Fibroblast of the aortic adventitia (primary cell): Measurements from ENCODE around the gene HAL. TPM values are rescaled to one million over a fixed set of nuclear protein-coding genes. Genes with fewer than 3 reads are reported as not detected.
"Not testable (repeated sequence)": the region's sequence is repeated elsewhere in the genome, so short reads cannot be mapped to it uniquely, and the experiment has no call there.

Source experiments
- DNase-seq: peaks from one replicate; pipeline ENCODE4 v3.0.0-alpha.2; 2010; ENCODE audit warnings: low read depth
- H3K4me3 ChIP-seq: 2 replicates; pipeline ENCODE4 v1.5.1; 2011; ENCODE audit warnings: low read depth, mild to moderate bottlenecking, control low read depth, low read length, moderate library complexity
- CTCF ChIP-seq: IDR thresholded peaks from 2 replicates; pipeline ENCODE4 v1.5.1; 2011; ENCODE audit warnings: mild to moderate bottlenecking, low read length, control low read depth, inconsistent platforms; ENCODE audit not compliant: insufficient read depth
- total RNA-seq: library from RNA; depleted of rRNA; stranded (reverse); fragments of >200 nt; gene quantifications from 2 replicates; pipeline ENCODE4 v1.2.3, GENCODE V29; 2012; ENCODE audit warnings: low replicate concordance

HAL gene
- total RNA-seq, 1 donor, result 0.09 TPM

GRCh38 chr12:95978351-95978750 lies 17.8 kb downstream of the HAL start:
- no peak overlapping the region for H3K4me3 ChIP-seq
- DNase-seq, result no peak
- no peak for TF ChIP-seq CTCF

- DNase-seq, result no peak
- no peak for TF ChIP-seq CTCF
- H3K4me3 ChIP-seq, result no peak overlapping the region
Observed at GRCh38 chr12:95977764-95978305, 18.3 kb downstream of the HAL start.

GRCh38 chr12:95976416-95976832 lies 19.7 kb downstream of the HAL start:
- no peak for TF ChIP-seq CTCF
- no peak overlapping the region for H3K4me3 ChIP-seq
- DNase-seq, result peak; percentile 19

GRCh38 chr12:95975491-95975890 lies 20.7 kb downstream of the HAL start:
- TF ChIP-seq CTCF, result no peak
- no peak overlapping the region for H3K4me3 ChIP-seq
- no peak for DNase-seq

GRCh38 chr12:95974358-95974757 lies 21.8 kb downstream of the HAL start:
- no peak overlapping the region for H3K4me3 ChIP-seq
- no peak for DNase-seq
- TF ChIP-seq CTCF, result no peak

GRCh38 chr12:95972832-95973456 lies 23.2 kb downstream of the HAL start:
- DNase-seq, result no peak
- no peak overlapping the region for H3K4me3 ChIP-seq
- no peak for TF ChIP-seq CTCF

GRCh38 chr12:95970905-95971304 lies 25.2 kb downstream of the HAL start:
- no peak overlapping the region for H3K4me3 ChIP-seq
- TF ChIP-seq CTCF, result no peak
- peak; percentile 5 for DNase-seq

- DNase-seq, H3K4me3 ChIP-seq: not testable (repeated sequence)
Observed at GRCh38 chr12:95969116-95969515, 27.0 kb downstream of the HAL start.
